GM12874 (cell line): ENCODE measurements around the gene PPARA.

Experiments used
- TF ChIP-seq, protein P1 (sequence below): IDR thresholded peaks from 2 replicates; pipeline ENCODE4 v1.5.1; 2011; ENCODE audit warnings: low read depth, mild to moderate bottlenecking, control low read depth, low read length, moderate library complexity; ENCODE audit not compliant: insufficient read depth

PPARA gene

DNA sequence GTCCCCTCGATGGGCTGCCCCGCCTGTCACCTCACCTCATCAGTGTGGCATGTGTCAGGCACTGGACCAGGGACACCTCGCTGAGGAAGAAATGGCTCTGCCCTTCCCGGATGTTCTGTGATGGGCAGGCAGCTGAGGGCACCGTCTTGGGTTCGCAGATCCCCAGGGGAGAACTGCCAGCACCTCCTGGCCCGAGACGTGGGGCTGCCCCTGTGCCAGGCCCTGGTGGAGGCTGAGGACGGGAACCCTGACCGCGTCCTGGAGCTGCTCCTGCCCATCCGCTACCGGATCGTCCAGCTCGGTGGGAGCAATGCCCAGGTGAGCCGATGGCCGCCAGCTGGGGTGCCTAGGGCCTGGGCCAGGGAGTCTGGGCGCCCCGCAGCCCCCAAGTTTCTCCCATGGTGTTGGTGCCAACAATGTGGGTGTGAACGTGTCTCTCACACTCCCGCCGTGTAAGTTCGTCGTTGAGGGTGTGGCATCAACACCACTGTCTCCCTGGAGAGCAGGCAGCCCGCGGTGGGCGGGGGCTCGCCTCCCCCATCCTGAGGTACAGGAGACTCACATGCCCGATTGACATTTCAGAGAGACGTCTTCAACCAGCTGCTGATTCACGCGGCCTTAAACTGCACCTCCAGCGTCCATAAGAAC, 139.0 kb downstream of the PPARA start:
- TF ChIP-seq, protein P1, sequence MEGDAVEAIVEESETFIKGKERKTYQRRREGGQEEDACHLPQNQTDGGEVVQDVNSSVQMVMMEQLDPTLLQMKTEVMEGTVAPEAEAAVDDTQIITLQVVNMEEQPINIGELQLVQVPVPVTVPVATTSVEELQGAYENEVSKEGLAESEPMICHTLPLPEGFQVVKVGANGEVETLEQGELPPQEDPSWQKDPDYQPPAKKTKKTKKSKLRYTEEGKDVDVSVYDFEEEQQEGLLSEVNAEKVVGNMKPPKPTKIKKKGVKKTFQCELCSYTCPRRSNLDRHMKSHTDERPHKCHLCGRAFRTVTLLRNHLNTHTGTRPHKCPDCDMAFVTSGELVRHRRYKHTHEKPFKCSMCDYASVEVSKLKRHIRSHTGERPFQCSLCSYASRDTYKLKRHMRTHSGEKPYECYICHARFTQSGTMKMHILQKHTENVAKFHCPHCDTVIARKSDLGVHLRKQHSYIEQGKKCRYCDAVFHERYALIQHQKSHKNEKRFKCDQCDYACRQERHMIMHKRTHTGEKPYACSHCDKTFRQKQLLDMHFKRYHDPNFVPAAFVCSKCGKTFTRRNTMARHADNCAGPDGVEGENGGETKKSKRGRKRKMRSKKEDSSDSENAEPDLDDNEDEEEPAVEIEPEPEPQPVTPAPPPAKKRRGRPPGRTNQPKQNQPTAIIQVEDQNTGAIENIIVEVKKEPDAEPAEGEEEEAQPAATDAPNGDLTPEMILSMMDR = no peak

DNA sequence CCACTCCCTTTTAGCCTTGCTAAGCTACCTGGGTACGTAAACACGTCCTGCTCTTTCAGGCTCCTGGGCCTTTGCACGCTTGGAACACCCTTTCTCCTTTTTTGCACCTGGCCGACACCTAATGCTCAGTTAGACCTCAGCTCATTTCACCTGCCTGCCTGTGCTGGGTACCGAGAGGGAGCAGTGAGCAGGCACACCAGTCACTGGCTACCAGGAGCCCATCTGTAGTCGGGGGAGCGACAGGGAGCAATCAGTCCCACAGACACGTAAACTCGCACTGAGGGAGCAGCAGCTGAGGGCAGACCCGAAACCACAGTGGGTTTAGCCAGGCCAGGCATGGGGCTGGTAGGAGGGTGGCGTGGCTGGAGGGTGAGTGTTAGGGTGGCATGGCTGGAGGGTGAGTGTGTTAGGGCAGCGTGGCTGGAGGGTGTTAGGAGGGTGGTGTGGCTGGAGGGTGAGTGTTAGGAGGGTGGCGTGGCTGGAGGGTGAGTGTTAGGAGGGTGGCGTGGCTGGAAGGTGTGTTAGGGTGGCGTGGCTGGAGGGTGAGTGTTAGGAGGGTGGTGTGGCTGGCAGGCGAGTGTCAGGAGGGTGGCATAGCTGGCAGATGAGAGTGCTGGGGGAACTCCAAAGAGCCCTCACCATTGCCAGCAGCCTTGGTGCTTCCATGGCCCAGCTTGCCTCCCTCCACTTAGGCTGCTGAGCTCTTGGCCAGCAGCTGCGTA, 140.0 kb downstream of the PPARA start:
- TF ChIP-seq, protein P1 = no peak

DNA sequence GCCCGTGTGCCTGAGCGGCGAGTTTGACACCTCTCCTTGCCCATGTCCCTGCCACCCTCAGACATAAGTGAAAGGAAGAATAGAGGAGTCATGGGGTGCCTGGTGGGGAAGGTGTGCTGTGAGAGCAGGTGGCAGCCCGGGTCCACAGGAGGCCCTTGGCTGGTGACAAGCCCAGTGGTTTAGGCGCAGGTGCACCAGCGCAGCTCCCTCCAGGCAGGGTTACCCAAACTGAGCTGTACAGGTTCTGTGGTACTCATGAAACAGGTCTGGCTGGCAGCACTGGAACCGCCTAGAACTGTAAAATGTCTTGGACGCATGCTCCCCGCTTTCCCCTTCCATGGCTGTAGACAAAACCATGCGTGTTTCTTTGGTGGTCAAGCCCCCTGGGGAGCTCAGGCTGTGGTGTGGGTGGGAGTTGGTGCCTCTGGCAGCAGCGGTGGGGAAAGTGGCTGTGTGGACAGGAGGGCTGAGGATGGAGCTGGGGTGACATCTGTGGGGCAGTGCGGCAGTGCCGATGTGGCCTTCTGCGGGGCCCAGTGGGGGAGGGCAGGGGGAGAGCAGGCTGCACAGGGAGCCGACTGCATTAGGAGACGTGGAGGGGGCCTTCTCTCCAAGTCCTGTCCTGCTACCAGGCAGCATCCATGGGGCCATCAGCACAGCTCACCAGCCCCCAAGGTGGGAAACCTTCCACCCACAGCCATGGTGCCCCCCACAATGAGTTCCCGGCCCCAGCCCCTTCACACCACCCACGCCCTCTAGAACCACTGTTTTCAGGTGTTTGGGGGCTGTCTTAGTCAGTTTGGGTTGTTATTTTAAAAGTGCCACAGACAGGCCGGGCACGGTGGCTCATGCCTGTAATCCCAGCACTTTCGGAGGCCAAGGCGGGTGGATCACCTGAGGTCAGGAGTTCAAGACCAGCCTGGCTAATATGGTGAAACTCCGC, 140.8 kb downstream of the PPARA start:
- TF ChIP-seq, protein P1 = no peak

DNA sequence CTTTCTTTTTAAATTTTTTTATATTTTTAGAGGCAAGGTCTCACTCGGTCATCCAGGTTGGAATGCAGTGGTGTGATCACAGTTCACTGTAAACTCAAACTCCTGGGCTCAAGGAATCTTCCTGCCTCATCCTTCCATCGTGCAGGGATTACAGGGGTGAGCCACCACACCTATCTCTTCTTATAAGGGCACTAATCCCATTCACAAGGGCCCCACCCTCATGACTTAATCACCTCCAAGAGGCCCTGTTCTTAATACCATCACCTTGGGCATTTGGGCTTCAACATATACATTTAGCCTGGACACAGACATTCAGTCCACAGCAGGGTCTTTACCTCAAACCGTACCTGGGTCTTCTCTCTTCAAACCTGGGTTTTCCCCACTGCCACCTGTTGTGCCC, 141.8 kb downstream of the PPARA start:
- TF ChIP-seq, protein P1 = no peak

DNA sequence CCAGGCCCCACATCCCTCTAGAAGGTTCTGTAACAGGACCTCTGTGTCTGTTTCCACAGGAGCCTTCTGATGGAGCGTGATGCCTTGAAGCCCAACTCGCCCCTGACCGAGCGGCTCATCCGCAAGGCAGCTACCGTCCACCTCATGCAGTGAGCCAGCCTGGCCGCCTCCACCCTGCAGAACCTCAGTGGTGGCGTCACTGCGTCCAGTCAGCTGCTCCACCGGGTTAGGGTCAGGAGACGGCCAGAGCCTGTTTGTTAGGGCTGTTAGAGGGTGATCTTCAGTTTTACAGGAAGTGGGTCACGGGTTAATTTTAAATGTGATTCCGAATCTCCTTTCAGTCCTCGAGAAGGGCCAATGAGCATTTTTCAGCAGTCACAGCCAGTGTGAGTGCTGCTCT, 142.4 kb downstream of the PPARA start:
- TF ChIP-seq, protein P1 = no peak
